ENCODE data around the gene PHF19.

Gene PHF19

GRCh38 chr9:120913647-120914264, 36.8 kb upstream of the PHF19 start:
- DNase-seq, result no peak

DNA sequence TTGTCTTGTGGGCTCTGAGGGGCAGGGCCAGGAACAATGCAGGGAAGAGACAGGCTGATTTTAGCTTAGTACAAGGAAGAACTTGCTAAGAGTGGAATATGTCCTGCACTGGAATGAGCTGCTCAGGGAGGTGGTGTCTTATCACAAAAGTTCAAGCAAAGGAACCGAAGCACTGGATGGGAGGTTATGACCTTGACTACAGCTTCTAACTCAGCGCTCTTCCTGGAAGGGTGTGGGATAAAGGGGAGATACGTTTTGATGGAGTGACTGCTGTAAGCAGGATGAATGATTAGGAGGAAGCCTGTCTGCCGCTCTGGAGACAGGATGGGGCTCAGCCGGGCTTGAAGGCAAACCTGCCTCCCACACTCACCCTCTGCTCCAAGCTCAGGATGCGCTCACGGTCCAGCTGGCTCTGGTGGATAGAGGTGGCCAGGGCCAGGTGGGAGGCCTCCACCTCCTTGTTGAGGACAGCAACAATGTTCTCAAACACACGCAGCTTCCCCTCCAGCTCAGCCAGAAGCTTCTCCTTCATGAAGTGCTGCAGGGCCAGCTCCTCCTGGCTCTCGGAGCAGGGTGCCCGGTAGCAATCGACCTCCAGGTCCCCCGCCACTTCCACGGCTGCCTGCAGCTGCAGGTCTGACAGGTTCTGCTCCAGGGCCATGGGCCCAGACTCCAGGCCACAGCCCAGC, 36.1 kb upstream of the PHF19 start:
- no peak for DNase-seq

DNA sequence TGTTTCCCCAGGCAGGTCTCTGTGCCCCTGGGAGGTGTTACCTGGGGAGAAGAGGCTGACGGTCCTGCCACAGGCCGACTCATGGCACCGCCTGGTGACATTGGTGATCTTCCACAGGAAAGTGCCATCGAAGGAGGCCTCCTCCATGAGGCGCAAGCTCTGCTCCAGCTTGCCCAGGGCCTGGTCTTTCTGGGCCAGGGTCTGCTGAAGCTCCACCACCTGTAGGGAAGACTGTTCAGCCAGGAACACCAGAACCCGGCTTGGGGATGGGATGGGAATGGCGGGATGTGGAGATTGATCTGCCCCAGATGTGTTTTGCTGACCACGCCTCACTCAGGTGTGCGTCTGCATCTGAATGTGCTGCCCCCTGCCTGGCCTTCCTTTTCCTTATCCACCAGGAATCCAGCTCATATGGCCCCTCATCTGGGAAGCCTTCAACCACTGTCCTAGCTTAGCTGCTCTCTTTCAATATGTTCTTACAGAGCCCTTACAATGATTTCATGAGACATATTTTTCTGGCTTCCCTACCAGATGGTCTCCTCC, 34.4 kb upstream of the PHF19 start:
- no peak for DNase-seq

- DNase-seq, result no peak
Measured at GRCh38 chr9:120910643-120911042, 33.7 kb upstream of the PHF19 start.

DNA sequence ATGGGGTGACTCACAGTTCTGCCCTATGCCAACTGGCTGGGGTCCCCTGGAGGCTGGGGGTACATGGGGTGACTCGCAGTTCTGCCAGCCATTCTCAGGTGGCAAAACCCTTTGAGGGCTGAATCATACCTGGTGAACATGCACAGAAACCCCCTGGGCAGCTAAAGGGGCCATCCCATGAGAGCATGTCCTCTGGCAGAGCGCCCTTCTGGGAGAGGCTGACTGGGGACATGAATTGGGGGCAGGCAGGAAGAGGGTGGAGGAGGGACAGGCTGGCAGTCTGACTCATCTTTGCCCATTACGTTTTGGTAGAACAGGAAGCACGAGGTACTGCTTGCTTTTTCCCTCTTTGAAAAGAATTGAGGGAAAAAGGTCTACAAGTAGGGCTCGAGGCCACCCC, 32.9 kb upstream of the PHF19 start:
- DNase-seq, result no peak

DNA sequence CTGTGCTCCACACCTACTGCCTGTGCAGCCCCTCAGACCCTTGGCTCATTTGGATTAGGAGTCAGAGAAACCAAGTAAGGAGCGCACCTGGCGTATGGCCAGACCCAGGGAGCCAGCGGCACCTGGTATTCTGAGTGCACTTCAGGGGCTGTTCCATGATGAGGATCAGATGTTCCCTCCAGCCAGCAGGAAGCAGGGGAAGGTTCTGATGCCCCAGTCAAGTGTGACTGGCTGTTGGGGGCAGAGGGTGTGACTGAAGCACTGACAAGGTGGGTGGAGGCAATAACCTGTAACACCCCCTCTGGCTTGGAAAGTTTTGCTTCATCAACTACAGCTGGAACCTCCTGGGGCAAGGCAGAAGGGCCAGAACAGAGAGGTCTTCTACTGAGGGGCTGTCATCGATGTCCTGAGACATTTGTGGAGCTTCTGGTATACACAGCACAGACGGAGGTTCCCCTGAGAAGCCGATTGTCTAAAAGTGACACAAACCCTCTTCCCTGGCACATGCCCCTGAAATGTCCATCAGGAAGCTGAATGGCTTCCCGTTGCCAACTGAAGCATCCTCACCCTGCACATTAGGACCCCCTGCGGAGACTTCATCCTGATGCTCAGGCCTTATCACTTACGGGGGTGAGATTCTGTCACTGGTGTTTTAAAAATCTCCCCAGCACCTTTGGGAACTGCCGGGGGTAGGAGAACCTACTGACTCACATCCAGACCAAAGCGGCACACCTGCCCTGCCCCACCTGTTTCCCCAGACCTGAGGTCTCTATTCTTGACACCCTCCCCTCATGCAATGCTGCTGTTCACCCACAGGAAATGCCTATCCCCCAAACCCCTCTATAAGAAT, 28.6 kb upstream of the PHF19 start:
- DNase-seq, result peak; percentile 50 to 74

- DNase-seq, result no peak
Measured at GRCh38 chr9:120904978-120905301, 28.0 kb upstream of the PHF19 start.

- DNase-seq, result no peak
Measured at GRCh38 chr9:120904061-120904977, 27.3 kb upstream of the PHF19 start.

DNA sequence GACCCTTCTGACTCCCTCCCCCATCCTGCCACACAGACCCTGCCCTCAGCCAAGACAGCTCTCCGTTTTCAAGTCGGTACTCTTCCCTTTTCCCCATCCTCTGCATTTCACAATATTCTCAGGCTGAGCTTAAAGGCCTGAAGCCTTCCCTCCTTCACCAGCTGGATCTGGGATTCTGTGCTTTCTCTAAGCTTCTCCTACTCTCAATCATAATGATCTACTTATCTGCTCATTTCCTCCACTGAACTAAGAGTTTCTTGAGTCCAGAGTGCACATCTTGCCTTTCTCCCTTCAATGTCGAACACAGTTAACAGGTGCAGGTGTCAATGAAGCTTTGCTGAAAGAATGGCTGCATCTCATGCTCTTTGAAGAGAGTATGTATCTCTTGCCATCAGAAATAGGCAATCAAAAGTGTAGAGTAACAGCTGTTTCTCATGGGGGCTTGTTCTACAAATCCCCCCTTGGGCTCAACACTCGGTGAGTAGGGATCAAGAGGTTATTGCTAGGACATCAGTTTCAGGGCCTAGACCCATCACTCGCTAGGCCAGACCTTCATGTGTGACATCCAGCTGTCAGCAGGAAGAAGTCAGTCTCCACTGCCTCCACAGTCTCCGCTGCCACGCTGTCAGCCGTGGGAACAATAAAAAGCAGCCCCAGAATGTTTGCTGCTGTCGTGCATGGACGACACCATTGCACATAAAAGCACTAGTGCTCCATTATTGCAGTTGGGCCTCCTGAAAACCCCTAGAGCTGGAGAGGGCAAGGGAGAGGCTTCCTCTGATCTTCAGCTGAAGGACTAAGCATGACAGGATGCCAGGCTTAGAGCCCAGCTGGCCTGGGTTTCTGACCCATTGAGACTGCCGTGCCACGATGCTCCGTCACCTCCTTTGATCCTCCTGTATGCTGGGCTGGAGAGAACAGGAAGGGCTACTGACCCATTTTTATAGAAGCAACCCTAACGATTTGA, 25.9 kb upstream of the PHF19 start:
- DNase-seq, result peak in 1 of 2 experiments; percentile 41

DNA sequence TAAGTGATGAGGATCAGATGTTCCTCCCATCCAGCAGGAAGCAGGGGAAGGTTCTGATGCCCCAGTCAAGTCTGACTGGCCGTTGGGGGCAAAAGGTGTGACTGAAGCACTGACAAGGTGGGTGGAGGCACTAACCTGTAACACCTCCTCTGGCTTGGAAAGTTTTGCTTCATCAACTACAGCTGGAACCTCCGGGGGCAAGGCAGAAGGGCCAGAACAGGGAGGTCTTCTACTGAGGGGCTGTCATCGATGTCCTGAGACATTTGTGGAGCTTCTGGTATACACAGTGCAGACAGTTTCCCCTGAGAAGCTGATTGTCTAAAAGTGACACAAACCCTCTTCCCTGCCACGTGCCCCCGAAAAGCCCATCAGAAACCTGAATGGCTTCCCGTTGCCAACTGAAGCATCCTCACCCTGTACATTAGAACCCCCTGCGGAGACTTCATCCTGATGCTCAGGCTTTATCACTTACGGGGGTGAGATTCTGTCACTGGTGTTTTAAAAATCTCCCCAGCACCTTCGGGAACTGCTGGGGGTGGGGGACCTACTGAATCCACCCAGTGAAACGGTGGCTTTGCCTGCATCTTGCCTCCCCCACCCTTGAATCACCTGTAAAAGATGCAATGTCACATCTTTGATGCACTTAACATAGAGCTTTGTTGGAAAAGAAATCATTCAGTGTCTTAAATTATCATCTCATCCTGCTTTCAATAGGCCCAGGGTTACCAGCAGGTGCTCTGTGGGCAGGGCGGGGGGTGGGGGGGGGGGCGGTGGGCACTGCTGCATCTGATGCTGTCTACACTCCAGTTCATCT, 25.0 kb upstream of the PHF19 start:
- DNase-seq, result peak in 1 of 2 experiments; percentile 42

GRCh38 chr9:120900824-120901223, 23.8 kb upstream of the PHF19 start:
- no peak for DNase-seq

DNA sequence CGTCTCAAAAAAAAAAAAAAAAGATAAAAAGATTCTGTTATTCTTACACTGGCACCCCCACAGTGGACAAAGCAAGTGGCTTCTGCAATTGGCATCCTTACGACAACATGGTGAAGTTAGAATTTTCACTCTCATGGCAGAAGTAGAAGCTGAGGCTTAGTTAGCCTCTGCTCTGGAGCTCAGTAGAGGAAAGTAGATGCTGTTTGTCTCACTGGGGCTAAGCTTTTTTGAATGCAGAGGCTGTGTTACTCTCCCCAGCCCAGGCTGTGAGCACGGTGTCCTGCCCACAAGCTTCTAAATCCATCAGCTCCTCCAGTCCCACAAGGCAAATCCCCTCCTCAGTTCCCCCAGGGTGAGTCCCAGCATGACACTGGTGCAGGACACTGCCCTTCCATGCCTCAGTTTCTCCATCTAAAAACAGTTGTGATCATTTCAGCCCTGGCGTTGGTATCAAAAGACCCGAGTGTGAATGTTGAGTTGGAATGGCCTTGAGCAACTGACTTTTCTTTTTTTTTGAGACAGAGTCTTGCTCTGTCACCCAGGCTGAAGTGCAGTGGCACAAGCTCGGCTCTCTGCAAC, 22.6 kb upstream of the PHF19 start:
- DNase-seq, result no peak

DNA sequence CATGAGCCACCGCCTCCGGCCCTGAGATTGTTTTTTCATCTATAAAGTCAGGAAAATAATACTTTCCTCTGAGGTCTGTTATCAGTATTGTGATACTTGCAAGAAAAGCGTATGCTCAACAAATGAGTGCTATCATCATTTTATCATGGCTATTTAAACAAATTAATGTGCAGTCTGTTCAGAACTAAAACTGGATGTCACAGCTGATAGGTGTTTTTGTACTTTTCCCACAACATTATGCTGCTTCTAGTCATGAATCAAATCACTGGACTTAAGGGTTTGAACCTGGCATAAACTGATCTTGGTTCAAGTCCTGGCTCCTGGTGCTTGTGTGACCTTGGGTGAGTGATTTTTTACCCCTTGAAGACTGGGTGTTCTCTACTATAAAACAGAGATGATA, 21.4 kb upstream of the PHF19 start:
- DNase-seq, result no peak

DNA sequence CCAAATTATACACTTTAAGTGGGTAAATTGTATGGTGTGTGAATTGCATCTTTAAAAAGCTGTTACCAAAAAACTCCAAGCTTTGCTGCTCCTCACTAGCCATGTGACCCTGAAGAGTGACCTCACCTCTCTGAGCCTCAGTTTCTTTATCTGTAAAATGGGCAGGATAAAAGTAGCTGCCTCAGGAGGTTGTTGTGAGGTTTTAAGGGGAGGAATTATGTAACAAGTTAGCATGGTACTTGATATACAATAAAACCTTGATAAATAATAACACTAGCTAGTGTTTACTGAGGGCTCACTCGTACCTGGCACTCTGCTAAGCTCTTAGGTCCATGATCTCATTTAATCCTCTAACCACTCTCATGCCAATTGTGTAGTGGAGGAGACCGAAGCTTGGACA, 19.0 kb upstream of the PHF19 start:
- DNase-seq, result no peak

- no peak for DNase-seq
Measured at GRCh38 chr9:120894321-120895148, 17.5 kb upstream of the PHF19 start.

GRCh38 chr9:120893611-120894307, 16.8 kb upstream of the PHF19 start:
- peak in 1 of 2 experiments; percentile 31 for DNase-seq

DNA sequence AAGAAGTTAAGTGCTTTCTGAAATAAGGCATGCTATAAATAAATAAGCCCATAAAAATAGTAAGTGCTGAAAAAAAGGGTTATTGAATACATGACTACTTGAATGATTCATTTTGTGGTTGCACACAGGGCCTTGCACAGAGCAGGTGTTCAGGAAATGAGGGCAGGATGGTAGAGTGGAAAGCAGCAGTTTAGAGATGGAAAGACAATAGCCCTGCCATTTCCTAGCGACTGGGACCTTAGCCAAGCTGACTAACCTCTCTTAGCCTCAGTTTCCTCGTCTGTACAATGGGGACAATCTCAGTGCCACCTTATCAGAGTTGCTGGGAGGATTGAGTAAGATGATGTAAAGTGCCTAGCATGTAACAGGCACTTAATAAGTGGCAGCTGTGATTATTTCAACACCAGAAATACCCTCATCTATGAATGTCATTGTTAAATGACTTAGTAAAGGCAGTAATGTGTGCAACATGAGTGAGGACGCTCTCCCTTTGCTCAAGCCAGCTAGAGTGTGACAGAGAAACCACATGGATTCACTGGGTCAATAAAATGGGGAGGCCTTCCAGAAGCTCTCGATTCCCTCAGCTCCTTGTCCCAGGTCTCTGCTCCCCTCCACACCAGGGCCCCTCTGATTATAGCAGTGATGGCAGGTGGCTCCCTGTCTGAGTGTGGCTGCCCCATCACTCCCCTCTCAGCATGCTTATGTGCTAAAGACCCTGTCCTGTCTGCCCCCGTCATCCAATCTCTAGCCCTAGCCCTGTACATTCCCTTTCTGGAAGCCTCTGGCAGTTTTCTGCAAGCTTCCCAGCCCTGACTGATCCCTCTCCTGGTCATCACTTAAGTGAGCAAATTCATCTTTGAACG, 16.0 kb upstream of the PHF19 start:
- DNase-seq, result no peak

All from NCI-H524 (cell line).